ENCODE results near the gene EFNA3. TPM values are rescaled to one million over a fixed set of nuclear protein-coding genes. Genes with fewer than 3 reads are reported as not detected.
A peak's percentile ranks its signal among the peaks of the same experiment; 100 is the strongest.

Gene EFNA3
- total RNA-seq, 2 experiments from 2014 or later = 1.9 to 2.8 TPM

DNA sequence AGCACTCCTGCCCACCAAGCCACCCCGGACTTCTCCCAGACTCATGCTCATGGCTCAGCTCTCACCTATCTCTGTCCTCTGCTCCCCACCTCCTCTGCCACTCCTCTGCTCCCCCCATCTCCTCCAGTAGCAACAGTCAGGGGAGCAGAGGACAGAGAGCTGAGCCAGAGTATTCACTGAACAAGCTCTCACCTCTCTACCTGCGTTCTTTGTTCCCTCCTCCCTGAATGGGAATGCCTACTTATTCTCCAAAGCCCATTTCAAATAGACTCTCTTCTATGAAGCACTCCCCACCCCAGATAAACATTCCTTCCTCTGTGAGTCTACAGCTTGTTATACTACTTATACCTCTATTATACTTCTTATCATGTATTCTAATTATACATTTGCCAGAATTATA is 42.6 kb downstream of the EFNA3 start:
- no peak overlapping the region for H3K4me3 Mint-ChIP-seq
- H3K4me1 Mint-ChIP-seq = peaks cover 2% of the 10 kb centered on the region
- H3K9me3 Mint-ChIP-seq (ENCODE audit: low read depth) = no peaks in the 10 kb centered on the region
- ATAC-seq (no peak), DNase-seq (no peak)
- H3K27ac Mint-ChIP-seq = no peak overlapping the region
- H3K36me3 Mint-ChIP-seq = no peaks in the 10 kb centered on the region
- CTCF ChIA-PET = interaction anchor here (0.6 to 1.7 kb wide), 4 partner anchors 24 to 47 kb away, joined by 3 to 5 read pairs (median 4); no protein-coding TSS in a partner anchor
- peaks cover 46% of the 10 kb centered on the region for H3K27me3 Mint-ChIP-seq

DNA sequence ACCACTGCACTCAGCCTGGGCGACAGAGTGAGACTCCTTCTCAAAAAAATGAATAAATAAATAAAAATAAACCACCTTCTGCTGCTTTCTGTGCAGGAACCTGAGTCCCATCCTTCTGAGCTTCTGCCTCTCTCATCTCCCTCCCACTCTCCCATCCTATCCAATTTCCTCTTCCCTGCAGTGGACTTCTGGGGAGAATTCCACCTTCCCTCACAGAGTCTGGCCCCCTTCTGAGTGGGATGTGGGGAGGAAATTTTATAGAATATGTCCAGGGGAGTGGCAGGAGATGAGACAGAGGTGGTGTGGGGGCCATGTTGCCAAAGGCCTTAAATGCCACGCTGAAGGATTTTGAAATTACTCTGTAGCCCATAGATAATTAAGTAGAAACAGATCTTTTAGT is 43.7 kb downstream of the EFNA3 start:
- H3K4me1 Mint-ChIP-seq = peaks cover 9% of the 10 kb centered on the region
- no peak overlapping the region for H3K4me3 Mint-ChIP-seq
- H3K27me3 Mint-ChIP-seq = peaks cover 55% of the 10 kb centered on the region
- CTCF ChIA-PET = interaction anchor here (1.0 to 1.7 kb wide), 4 partner anchors 25 to 77 kb away, joined by 3 to 5 read pairs (median 4); no protein-coding TSS in a partner anchor
- no peaks in the 10 kb centered on the region for H3K36me3 Mint-ChIP-seq
- H3K27ac Mint-ChIP-seq = no peak overlapping the region
- DNase-seq = no peak
- H3K9me3 Mint-ChIP-seq (ENCODE audit: low read depth) = no peaks in the 10 kb centered on the region
- ATAC-seq = no peak

DNA sequence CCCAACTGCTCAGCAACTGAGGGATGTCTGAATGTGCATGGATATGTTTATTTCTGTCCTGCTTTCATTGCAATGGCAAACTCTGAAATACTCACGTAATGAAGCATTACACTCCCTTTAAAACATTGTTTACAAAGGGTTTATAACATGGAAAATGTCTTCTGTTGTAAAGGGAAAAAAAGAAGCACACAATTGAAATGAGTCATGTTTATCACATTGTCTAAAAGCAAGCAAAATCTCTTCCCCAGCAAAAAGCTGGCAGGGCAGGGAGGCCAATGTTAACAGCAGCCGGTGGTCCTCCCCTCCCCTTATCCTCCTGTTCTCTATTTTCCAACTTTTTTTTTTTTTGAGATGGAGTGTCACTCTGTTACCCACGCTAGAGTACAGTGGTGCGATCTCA is 45.2 kb downstream of the EFNA3 start:
- DNase-seq = no peak
- no peaks in the 10 kb centered on the region for H3K36me3 Mint-ChIP-seq
- H3K4me3 Mint-ChIP-seq = no peak overlapping the region
- no peak overlapping the region for H3K27ac Mint-ChIP-seq
- peaks cover 62% of the 10 kb centered on the region for H3K27me3 Mint-ChIP-seq
- H3K4me1 Mint-ChIP-seq = peaks cover 20% of the 10 kb centered on the region
- CTCF ChIA-PET = interaction anchor here (1.0 to 1.7 kb wide), 2 partner anchors 38 to 49 kb away, joined by 4 to 6 read pairs; partner anchors contain the start of gene KRTCAP2
- no peak for ATAC-seq
- no peaks in the 10 kb centered on the region for H3K9me3 Mint-ChIP-seq (ENCODE audit: low read depth)

DNA sequence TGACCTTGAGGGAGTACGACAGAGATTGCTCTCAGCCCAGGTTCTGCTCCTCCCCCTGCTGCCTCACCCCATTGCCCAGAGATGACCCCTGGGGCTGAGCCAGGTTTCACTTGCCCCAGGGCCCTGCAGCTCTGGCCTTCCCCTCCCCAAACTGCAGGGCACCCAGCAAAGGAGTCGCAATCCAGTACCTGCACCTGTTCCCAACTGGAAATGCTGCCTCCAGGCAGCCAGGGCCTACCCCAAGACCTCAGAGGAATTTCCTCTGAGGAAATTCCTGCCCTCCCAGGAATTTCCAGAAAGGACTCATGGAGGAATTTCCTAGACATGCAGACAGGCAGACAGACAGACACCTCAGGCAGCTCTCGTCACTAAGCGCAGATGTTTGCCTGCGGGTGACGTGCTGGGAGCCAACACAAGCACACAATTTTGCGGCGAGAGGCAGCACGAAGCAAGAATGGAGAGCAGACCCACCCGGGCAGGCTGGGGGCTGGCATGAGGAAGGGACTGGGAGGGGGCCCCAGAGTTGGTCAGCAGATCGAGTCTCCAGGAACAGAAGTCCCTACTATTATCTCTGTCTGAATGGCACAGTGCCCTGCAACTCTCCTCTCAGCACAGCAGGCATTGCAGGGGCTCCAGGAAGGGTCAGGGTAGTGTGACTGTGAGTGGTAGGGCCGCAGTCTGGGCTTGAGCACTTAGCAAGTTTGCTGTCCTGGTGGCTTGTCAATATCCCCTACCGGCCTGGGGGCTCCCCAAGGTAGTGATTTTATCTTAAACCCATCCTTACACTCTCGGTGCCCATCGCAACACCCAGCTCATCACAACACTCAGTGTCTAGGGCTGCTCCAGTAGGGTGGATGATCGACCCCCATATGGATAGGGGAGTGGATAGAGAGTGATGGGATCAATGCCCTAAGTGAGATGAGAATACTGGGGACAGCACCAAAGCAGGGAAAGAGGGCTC is 46.1 kb downstream of the EFNA3 start:
- H3K4me3 Mint-ChIP-seq = no peak overlapping the region
- no peak for DNase-seq
- no peak for ATAC-seq
- H3K27me3 Mint-ChIP-seq = peaks cover 69% of the 10 kb centered on the region
- H3K9me3 Mint-ChIP-seq (ENCODE audit: low read depth) = no peaks in the 10 kb centered on the region
- H3K36me3 Mint-ChIP-seq = no peaks in the 10 kb centered on the region
- peaks cover 25% of the 10 kb centered on the region for H3K4me1 Mint-ChIP-seq
- H3K27ac Mint-ChIP-seq = no peak overlapping the region
- CTCF ChIA-PET = interaction anchor here (1.0 to 1.7 kb wide), 3 partner anchors 39 to 48 kb away, joined by 3 to 6 read pairs (median 4); partner anchors contain the start of gene KRTCAP2

DNA sequence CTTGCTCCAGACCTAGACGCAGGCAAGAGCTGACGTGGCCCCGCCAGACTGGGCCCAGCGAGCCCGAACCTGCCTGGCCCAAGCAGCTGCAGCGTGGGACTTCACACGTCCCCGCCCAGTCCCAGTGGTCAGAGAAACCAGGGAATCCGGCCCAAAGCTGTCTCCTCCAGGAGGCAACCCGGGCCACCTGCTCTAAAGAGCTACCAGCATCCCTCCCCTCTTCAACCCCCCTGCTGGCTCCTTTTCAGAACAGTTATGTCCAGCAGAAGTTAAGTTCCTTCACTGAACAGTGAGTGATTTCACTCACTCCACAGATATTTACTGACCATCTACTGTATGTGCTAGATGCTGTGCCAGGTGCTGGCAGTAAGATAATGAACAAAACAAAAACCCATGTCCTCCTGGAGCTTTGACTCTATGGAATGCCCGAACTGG is 46.9 kb downstream of the EFNA3 start:
- Mint-ChIP-seq H3K36me3 (no peaks in the 10 kb centered on the region), H3K27ac (no peak overlapping the region), H3K4me1 (peaks cover 25% of the 10 kb centered on the region), H3K9me3 (ENCODE audit: low read depth) (no peaks in the 10 kb centered on the region), H3K27me3 (peaks cover 69% of the 10 kb centered on the region), H3K4me3 (no peak overlapping the region)
- no peak for ATAC-seq
- CTCF ChIA-PET = interaction anchor here (1.0 kb wide), 1 partner anchor 47 kb away, joined by 3 read pairs; the partner anchor contains the start of gene KRTCAP2
- DNase-seq = no peak

DNA sequence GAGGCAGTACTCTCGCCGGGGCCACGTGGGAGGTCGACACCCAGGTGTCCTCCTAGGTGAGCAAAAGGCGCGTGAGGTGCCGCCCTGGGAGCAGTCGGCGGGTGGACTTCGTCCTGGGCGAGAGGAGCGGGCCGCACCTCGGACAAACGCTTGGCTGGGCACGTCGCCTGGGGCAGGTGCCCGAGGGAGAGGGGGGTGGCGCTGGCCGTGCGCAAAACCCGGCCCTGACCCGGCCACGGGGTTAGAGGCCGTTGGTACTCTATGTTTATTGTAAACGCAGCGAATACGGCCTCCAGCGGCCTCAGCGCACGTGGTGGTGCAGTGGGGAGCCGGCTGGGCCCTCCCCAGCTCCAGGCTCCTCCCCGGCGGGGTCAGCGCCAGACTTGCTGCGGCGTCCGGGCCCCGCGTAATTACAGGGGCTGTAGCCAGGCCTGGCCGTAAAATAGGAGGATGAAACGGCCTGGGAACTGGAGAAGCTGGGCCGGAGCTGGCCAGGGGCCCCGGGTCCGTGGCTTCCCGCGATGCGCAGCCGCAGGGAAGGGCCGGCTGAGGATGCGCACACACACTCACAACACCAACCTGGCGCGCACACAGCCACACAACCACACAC is 47.4 kb downstream of the EFNA3 start:
- H3K4me3 Mint-ChIP-seq = no peak overlapping the region
- H3K27ac Mint-ChIP-seq = no peak overlapping the region
- no peak for ATAC-seq
- DNase-seq = no peak
- H3K9me3 Mint-ChIP-seq (ENCODE audit: low read depth) = no peaks in the 10 kb centered on the region
- H3K4me1 Mint-ChIP-seq = peaks cover 25% of the 10 kb centered on the region
- H3K27me3 Mint-ChIP-seq = peaks cover 71% of the 10 kb centered on the region
- CTCF ChIA-PET = interaction anchor here (1.0 to 2.0 kb wide), 2 partner anchors 39 to 47 kb away, joined by 3 to 4 read pairs; partner anchors contain the start of gene KRTCAP2
- no peaks in the 10 kb centered on the region for H3K36me3 Mint-ChIP-seq

DNA sequence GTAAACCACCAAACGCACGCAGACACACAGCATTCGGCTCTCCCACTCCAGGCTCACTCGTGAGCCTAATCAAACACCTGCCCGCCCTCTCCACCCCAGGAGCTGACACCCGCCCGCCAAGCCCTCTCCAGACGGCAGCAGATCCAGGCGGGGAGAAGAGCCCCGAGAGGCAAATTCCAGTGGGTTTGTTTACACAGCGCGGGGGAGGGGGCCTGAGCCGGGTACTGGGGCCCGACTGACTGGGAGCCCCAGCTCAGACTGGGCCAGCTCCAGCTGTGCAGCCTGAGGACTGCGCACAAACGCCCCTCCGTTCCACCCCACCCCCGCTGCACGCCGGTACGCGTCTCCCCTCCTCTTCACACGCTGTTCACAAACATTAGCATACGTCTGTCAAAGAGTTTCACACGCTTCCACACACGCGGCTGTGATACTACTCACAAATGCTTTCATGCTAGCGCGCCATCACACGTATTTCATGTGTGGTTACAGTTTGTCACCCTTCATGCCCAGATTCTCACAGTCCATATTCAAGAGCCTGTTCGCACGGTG is 48.0 kb downstream of the EFNA3 start:
- peaks cover 25% of the 10 kb centered on the region for H3K4me1 Mint-ChIP-seq
- no peak for DNase-seq
- H3K9me3 Mint-ChIP-seq (ENCODE audit: low read depth) = no peaks in the 10 kb centered on the region
- CTCF ChIA-PET = interaction anchor here (2.0 kb wide), 1 partner anchor 40 kb away, joined by 4 read pairs; no protein-coding TSS in a partner anchor
- H3K27me3 Mint-ChIP-seq = peaks cover 67% of the 10 kb centered on the region
- H3K27ac Mint-ChIP-seq = no peak overlapping the region
- peak; percentile 34 for ATAC-seq
- H3K4me3 Mint-ChIP-seq = peak overlapping the region; percentile 64
- no peaks in the 10 kb centered on the region for H3K36me3 Mint-ChIP-seq

DNA sequence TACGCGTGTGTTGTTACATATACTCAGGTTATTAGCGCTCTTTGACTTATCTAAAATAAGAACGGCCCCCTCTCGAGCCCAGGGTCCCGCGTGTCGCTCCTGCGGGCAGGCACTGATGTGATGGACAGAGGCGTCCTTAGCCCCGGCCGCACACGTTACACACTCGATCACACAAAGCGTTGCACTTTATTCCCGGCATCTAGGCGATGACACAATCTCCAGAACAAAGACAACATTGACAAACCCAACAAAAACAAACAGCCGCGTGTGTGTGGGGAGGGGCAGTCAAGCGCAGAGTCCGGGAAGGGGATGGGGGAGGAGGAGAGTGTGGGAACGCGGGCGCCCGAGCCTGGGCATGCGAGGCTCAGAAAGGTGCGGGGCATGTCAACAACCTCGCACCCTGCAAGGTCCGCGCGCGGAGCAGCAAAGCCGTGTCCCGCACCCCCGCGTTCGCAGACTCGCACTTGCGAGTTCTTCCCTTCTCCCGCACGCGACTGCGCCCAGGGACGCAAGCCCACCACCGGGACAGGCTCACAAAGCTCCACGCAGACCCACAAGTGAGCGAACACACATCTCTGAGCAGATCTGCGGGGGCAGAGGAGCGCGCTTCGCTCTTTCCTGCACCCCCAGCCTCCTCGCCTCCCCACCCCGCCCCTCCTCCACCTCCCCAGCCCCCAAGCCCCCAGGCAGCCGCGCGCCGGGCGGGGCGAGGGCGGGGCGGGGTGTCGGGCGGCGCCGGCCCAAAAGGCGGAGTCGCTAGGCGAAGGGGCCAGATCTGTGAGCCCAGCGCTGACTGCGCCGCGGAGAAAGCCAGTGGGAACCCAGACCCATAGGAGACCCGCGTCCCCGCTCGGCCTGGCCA is 48.7 kb downstream of the EFNA3 start, which contains the start of gene EFNA1:
TSS of gene EFNA1 (plus strand) at position 772 of the 862 bp plus-strand sequence. CDS start 102 bp downstream, outside the sequence.
- CTCF ChIA-PET = interaction anchor here (2.0 kb wide), 1 partner anchor 41 kb away, joined by 4 read pairs; no protein-coding TSS in a partner anchor
- Mint-ChIP-seq H3K27ac (no peak within 1 kb of the TSS), H3K36me3 (no peaks in the 10 kb centered on the region), H3K9me3 (ENCODE audit: low read depth) (no peaks in the 10 kb centered on the region), H3K4me3 (peak within 1 kb of the TSS; percentile 64), H3K27me3 (peaks cover 66% of the 10 kb centered on the region), H3K4me1 (peaks cover 25% of the 10 kb centered on the region)
- ATAC-seq (peak; percentile 80), DNase-seq (no peak)

DNA sequence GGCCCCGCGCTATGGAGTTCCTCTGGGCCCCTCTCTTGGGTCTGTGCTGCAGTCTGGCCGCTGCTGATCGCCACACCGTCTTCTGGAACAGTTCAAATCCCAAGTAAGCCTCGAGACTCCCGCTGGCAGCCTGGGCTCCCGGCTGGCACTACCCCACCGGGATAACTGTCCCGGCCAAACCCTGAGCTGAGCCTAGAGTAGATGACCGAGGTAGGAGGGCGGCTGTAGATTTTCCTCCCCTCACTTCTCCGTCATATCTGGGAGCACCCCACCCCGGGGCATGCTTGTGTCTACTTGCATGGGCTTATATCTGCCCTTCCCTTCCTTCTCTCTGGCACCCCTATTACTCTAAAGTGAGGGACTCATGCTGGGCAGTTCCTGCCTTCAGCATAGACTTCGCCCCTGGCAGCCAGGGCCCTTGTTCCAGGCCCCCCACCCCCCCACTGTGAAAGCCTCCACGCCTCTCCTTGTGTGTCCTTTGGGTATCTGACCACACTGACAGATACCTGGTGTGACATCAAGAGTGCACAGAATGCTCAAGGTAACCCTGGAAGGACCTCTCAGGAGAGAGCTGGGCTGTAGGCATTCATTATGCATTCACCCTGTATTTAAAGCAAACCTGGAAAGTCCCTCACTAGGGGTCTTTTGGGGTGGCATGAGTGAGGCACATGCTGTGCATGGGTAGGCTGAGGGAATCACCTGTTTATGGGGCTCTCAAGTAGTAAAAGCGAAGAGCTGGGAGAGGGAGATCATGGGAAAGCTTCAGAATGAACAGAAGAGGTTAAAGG is 49.5 kb downstream of the EFNA3 start:
- Mint-ChIP-seq H3K4me1 (peaks cover 25% of the 10 kb centered on the region), H3K36me3 (no peaks in the 10 kb centered on the region), H3K27ac (no peak overlapping the region), H3K9me3 (ENCODE audit: low read depth) (no peaks in the 10 kb centered on the region), H3K4me3 (peak overlapping the region; percentile 43), H3K27me3 (peaks cover 62% of the 10 kb centered on the region)
- ATAC-seq (no peak), DNase-seq (no peak)
- CTCF ChIA-PET = interaction anchor here (0.9 to 2.0 kb wide), 4 partner anchors 37 to 129 kb away, joined by 3 to 9 read pairs (median 5); no protein-coding TSS in a partner anchor

DNA sequence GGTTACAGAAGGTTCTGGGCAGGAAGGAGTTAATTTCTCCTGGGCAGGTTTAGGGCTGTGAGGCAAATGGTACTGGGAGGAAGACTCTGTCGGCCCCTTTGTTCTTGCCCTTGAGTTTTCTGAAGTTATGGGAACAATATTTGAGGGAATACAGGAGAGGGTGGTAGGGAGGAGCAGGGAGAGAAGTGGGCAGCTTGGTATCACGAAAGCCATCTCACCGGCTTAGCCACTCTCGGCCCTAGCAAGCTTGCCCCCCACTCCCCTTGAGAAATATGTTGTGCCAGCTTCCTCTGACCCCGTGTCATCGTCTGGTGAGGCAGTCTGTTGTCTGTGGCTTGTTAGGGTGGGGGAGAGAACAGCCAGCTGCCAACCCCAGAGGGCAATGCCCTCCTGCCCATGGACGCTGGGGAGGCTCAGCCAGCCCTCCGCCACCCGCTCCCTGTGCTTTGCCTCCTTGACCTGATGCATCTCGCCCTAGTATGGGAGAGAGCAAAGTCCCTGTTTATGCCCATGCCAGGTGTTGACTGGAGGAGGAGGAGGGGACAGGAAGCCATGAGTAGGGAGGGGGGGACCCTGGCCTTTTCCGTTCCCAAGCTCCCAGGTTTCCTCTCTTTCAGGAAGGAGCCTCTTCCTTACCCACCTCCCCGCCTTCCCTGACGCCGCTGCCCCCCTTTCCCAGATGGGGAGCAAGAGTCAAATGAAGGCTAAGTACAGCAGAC is 50.3 kb downstream of the EFNA3 start:
- ATAC-seq = no peak
- H3K27me3 Mint-ChIP-seq = peaks cover 58% of the 10 kb centered on the region
- H3K9me3 Mint-ChIP-seq (ENCODE audit: low read depth) = no peaks in the 10 kb centered on the region
- H3K4me3 Mint-ChIP-seq = no peak overlapping the region
- H3K36me3 Mint-ChIP-seq = no peaks in the 10 kb centered on the region
- no peak for DNase-seq
- CTCF ChIA-PET = interaction anchor here (0.9 to 1.6 kb wide), 3 partner anchors 38 to 130 kb away, joined by 3 to 9 read pairs (median 6); no protein-coding TSS in a partner anchor
- H3K27ac Mint-ChIP-seq = no peak overlapping the region
- peaks cover 25% of the 10 kb centered on the region for H3K4me1 Mint-ChIP-seq

DNA sequence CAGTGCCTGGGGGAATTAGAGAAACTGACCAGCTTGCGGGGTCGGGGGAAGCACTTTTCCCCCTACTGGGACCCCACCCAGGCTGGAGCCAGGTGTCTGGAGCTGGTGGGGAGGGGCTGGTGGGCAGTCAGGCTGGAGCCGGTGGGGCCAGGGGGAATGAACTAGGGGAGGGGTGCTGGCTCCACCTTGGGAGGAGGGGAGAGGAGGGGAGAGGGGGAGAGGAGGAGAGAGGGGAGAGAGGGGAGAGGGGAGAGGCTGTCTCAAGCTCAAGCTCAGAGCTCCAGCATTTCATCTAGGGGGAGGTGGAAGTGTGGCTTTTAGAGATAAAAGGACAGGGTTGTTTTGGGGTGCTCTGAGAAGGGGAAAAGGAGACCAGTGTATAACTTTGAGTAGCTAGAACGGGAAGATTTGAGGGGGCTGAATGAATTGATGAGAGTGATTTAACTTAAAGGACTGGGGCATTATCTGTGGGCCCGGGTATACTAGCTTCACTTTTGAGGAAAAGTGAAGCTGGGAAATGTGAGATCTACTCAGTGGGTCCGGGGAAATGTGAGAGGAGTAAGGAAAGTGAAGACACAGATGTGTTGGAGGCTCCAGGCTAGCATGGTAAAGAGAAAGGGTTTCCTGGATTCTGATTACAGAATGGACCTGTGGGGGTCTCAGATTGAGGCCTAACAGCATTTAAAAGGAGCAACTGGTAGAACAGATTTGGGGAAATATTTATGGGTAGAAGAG is 51.8 kb downstream of the EFNA3 start:
- no peaks in the 10 kb centered on the region for H3K36me3 Mint-ChIP-seq
- H3K27ac Mint-ChIP-seq = no peak overlapping the region
- DNase-seq = no peak
- H3K4me1 Mint-ChIP-seq = peaks cover 31% of the 10 kb centered on the region
- H3K9me3 Mint-ChIP-seq (ENCODE audit: low read depth) = no peaks in the 10 kb centered on the region
- no peak overlapping the region for H3K4me3 Mint-ChIP-seq
- peaks cover 43% of the 10 kb centered on the region for H3K27me3 Mint-ChIP-seq
- CTCF ChIA-PET = interaction anchor here (1.1 to 3.1 kb wide), 5 partner anchors 14 to 80 kb away, joined by 3 to 9 read pairs (median 5); partner anchors contain the start of gene KRTCAP2
- no peak for ATAC-seq
